ENCODE measurements around the gene TBCA.

Gene TBCA

GRCh38 chr5:77775790-77776553 is at the start of gene TBCA:
TBCA (minus strand) TSS chr5:77776339; CDS start chr5:77776257, 82 bp downstream.
- peak; percentile 80 to 84 for DNase-seq

- DNase-seq, result no peak
Observed at GRCh38 chr5:77824981-77825380, 48.8 kb upstream of the TBCA start.

- no peak for DNase-seq
Observed at GRCh38 chr5:77816686-77817085, 40.5 kb upstream of the TBCA start.

GRCh38 chr5:77812926-77813589 is 36.9 kb upstream of the TBCA start:
- no peak for DNase-seq

- DNase-seq, result no peak
Observed at GRCh38 chr5:77806213-77806843, 30.2 kb upstream of the TBCA start.

- DNase-seq, result no peak
Observed at GRCh38 chr5:77798456-77798855, 22.3 kb upstream of the TBCA start.

- DNase-seq, result no peak
Observed at GRCh38 chr5:77797136-77797535, 21.0 kb upstream of the TBCA start.

- no peak for DNase-seq
Observed at GRCh38 chr5:77795846-77796245, 19.7 kb upstream of the TBCA start.

- no peak for DNase-seq
Observed at GRCh38 chr5:77795268-77795667, 19.1 kb upstream of the TBCA start.

- no peak for DNase-seq
Observed at GRCh38 chr5:77791926-77792325, 15.8 kb upstream of the TBCA start.

- no peak for DNase-seq
Observed at GRCh38 chr5:77791356-77791755, 15.2 kb upstream of the TBCA start.

- DNase-seq, result no peak
Observed at GRCh38 chr5:77785229-77785628, 9.1 kb upstream of the TBCA start.

GRCh38 chr5:77784735-77785134 is 8.6 kb upstream of the TBCA start:
- no peak for DNase-seq

- DNase-seq, result no peak
Observed at GRCh38 chr5:77781076-77781475, 4.9 kb upstream of the TBCA start.

GRCh38 chr5:77778881-77779438 is 2.8 kb upstream of the TBCA start:
- no peak for DNase-seq

- DNase-seq, result no peak
Observed at GRCh38 chr5:77778398-77778797, 2.3 kb upstream of the TBCA start.

- no peak for DNase-seq
Observed at GRCh38 chr5:77777911-77778310, 1.8 kb upstream of the TBCA start.

GRCh38 chr5:77777281-77777892 is 1.2 kb upstream of the TBCA start:
- DNase-seq, result no peak

GRCh38 chr5:77776554-77777206 is 541 bp upstream of the TBCA start:
- no peak for DNase-seq

- DNase-seq, result no peak
Observed at GRCh38 chr5:77774981-77775789, 954 bp downstream of the TBCA start.

GRCh38 chr5:77773734-77774280 is 2.3 kb downstream of the TBCA start:
- DNase-seq, result no peak
